Body of pancreas (tissue), 4 donors: Measurements from ENCODE around the gene NSD2. TPM values are rescaled to one million over a fixed set of nuclear protein-coding genes. Genes with fewer than 3 reads are reported as not detected.

ENCODE experiments used
- ATAC-seq: fragments of 150-250 bp; one replicate; pipeline ENCODE4 v1.9.1; 2016
- DNase-seq, 4 donors: peaks; one replicate each; pipeline ENCODE4 v3.0.0-alpha.2; 2019
- H3K27ac ChIP-seq, 4 donors: fragments of 200-600 bp; sonication (generic); 1 replicate in 3 of 4; 2 replicates in 1 of 4; pipeline versions ENCODE4 v1.5.1 to v1.6.1; 2016 to 2019; ENCODE audit warnings: mild to moderate bottlenecking in 1 of 4, mixed read lengths in 1 of 4, moderate library complexity in 1 of 4
- H3K27me3 ChIP-seq, 2 donors: fragments of 200-600 bp; sonication (generic); one replicate each; pipeline ENCODE4 v1.6.0; 2016; ENCODE audit warnings: mild to moderate bottlenecking in 1 of 2
- H3K36me3 ChIP-seq, 2 donors: fragments of 200-600 bp; sonication (generic); replicated peaks in 1 of 2; 2 replicates each; pipeline ENCODE4 v1.5.1; 2016; ENCODE audit warnings: low read depth in 2 of 2; ENCODE audit not compliant: insufficient read depth in 1 of 2
- H3K4me1 ChIP-seq: fragments of 200-600 bp; sonication (generic); one replicate; pipeline ENCODE4 v1.6.0; 2016
- H3K4me3 ChIP-seq, 2 donors: fragments of 200-600 bp; sonication (generic); 1 replicate in 1 of 2; 2 replicates in 1 of 2; pipeline ENCODE4 v1.5.1; 2016 to 2019
- H3K9me3 ChIP-seq, 3 donors: fragments of 200-600 bp; sonication (generic); 1 replicate in 2 of 3; 2 replicates in 1 of 3; pipeline ENCODE4 v1.5.1; 2016
- CTCF ChIP-seq, 7 experiments: fragments of 450-650 bp in 4 of 7; fragments of 200-600 bp in 3 of 7; sonication (generic) in 3 of 7; IDR thresholded peaks; one replicate each; pipeline ENCODE4 v1.5.1; 2016 to 2019; ENCODE audit warnings: antibody characterized with exemption in 7 of 7
- POLR2A ChIP-seq, 3 donors: fragments of 450-650 bp; IDR thresholded peaks; one replicate each; pipeline ENCODE4 v1.6.1; 2016; ENCODE audit warnings: antibody characterized with exemption in 3 of 3, mild to moderate bottlenecking in 2 of 3
- WGBS, 2 donors: methylation state at CpG; one replicate each; pipeline ENCODE4 v1.1.5; 2017; 5-methylcytosine and 5-hydroxymethylcytosine counted together
- intact Hi-C: fragments of 100-400 bp; cut with DNase I; formaldehyde crosslinking; loops from one replicate; pipeline ENCODE4 v1.15.1; 2023
- total RNA-seq, 2 donors: library from RNA; depleted of rRNA; stranded (reverse); fragments of >200 nt; gene quantifications; one replicate each; pipeline ENCODE4 v1.1.0, GENCODE V29; 2016

Gene NSD2
- total RNA-seq, 2 donors from 2014 or later: 38.1 to 40.2 TPM

GRCh38 chr4:1987296-1987695, 116.1 kb downstream of the NSD2 start:
- H3K27me3 ChIP-seq: no peaks in the 10 kb centered on the region
- peaks cover 9 to 35% of the 10 kb centered on the region in 2 donors for H3K36me3 ChIP-seq
- no peaks in the 10 kb centered on the region for H3K4me1 ChIP-seq
- ATAC-seq (no peak), DNase-seq (no peak)
- H3K9me3 ChIP-seq: no peaks in the 10 kb centered on the region
- no peak for TF ChIP-seq POLR2A (IDR thresholded peaks at IDR 0.05)
- TF ChIP-seq CTCF (IDR thresholded peaks at IDR 0.05): no peak
- intact Hi-C loops: no loop called here
- 91 to 100% methylated on average over 4 to 15 of the region's 19 CpGs for WGBS, 2 donors
- H3K4me3 ChIP-seq: no peak overlapping the region
- H3K27ac ChIP-seq: no peak overlapping the region

- no peak for DNase-seq
- Histone ChIP-seq H3K36me3 (peaks cover 9 to 31% of the 10 kb centered on the region in 2 donors), H3K4me1 (no peaks in the 10 kb centered on the region), H3K4me3 (no peak overlapping the region), H3K27ac (no peak overlapping the region), H3K9me3 (no peaks in the 10 kb centered on the region), H3K27me3 (no peaks in the 10 kb centered on the region)
- WGBS, 2 donors: 93 to 96% methylated on average over 10 to 24 of the region's 26 CpGs
- no peak for ATAC-seq
- intact Hi-C loops: no loop called here
- TF ChIP-seq POLR2A (IDR thresholded peaks at IDR 0.05) (no peak), CTCF (IDR thresholded peaks at IDR 0.05) (no peak)
These were observed 116.6 kb downstream of the NSD2 start for GRCh38 chr4:1987721-1988326.

- Histone ChIP-seq H3K27ac (no peak overlapping the region), H3K4me1 (no peaks in the 10 kb centered on the region), H3K4me3 (no peak overlapping the region), H3K27me3 (no peaks in the 10 kb centered on the region), H3K9me3 (no peaks in the 10 kb centered on the region), H3K36me3 (peaks cover 9 to 29% of the 10 kb centered on the region in 2 donors)
- no peak for DNase-seq
- no peak for TF ChIP-seq CTCF (IDR thresholded peaks at IDR 0.05)
- no peak for TF ChIP-seq POLR2A (IDR thresholded peaks at IDR 0.05)
- no peak for ATAC-seq
- intact Hi-C loops: no loop called here
- WGBS, 2 donors: 92 to 93% methylated on average over 12 of the region's 12 CpGs
These were observed 117.1 kb downstream of the NSD2 start for GRCh38 chr4:1988327-1988724.

- WGBS, 2 donors: 94 to 96% methylated on average over 20 to 28 of the region's 33 CpGs
- peaks cover 0 to 22% of the 10 kb centered on the region in 2 donors for H3K36me3 ChIP-seq
- DNase-seq: no peak
These were observed 118.5 kb downstream of the NSD2 start for GRCh38 chr4:1989533-1990347.

More at GRCh38 chr4:1989533-1990347, 118.5 kb downstream of the NSD2 start:
- TF ChIP-seq POLR2A (IDR thresholded peaks at IDR 0.05): no peak
- TF ChIP-seq CTCF (IDR thresholded peaks at IDR 0.05): no peak
- no peak overlapping the region for H3K27ac ChIP-seq
- no peaks in the 10 kb centered on the region for H3K9me3 ChIP-seq
- ATAC-seq: no peak
- intact Hi-C loops: no loop called here
- H3K4me3 ChIP-seq: no peak overlapping the region
- H3K27me3 ChIP-seq: no peaks in the 10 kb centered on the region
- no peaks in the 10 kb centered on the region for H3K4me1 ChIP-seq
